ENCODE results near the gene RPS18. TPM values are rescaled to one million over a fixed set of nuclear protein-coding genes. Genes with fewer than 3 reads are reported as not detected.
A peak's percentile ranks its signal among the peaks of the same experiment; 100 is the strongest.

Gene RPS18
- polyA plus RNA-seq, 3 donors = 2,430 to 3,295 (median 2,894) TPM

GRCh38 chr6:33286946-33287914 is 15.4 kb downstream of the RPS18 start:
- peaks cover 31% of the 10 kb centered on the region for H3K4me1 Mint-ChIP-seq
- H3K9me3 Mint-ChIP-seq = no peaks in the 10 kb centered on the region
- TF ChIP-seq CTCF (IDR thresholded peaks at IDR 0.05) = no peak
- Histone ChIP-seq H3K9ac (ENCODE audit: insufficient read depth, low read length, poor library complexity, severe bottlenecking) (no peak overlapping the region), H3K4me1 (ENCODE audit: control insufficient read depth in 1 of 2, insufficient read depth in 2 of 2, low read length in 2 of 2) (peaks cover 19 to 23% of the 10 kb centered on the region in 2 donors), H3K36me3 (replicated peaks in 1 of 2; ENCODE audit: control insufficient read depth in 1 of 2, insufficient read depth in 2 of 2, low read length in 2 of 2) (peaks cover 29 to 66% of the 10 kb centered on the region in 2 donors), H2AFZ (ENCODE audit: insufficient read depth, low read depth, low read length, poor library complexity, severe bottlenecking) (no peak overlapping the region), H3K9me3 (replicated peaks in 1 of 2; ENCODE audit: control insufficient read depth in 1 of 2, insufficient read depth in 1 of 2, low read length in 2 of 2) (no peaks in the 10 kb centered on the region), H4K20me1 (ENCODE audit: insufficient read depth, low read length) (peaks cover 24% of the 10 kb centered on the region), H3K4me2 (replicated peaks; ENCODE audit: extremely low read depth, low read length, poor library complexity, severe bottlenecking) (no peak overlapping the region), H3K4me3 (replicated peaks in 1 of 3; ENCODE audit: low read depth in 2 of 3, low read length in 3 of 3) (no peak overlapping the region), H3K27me3 (ENCODE audit: control insufficient read depth in 2 of 2, insufficient read depth in 2 of 2, low read length in 2 of 2) (no peaks in the 10 kb centered on the region), H3K79me2 (ENCODE audit: insufficient read depth, low read length) (peaks cover 48% of the 10 kb centered on the region), H3K27ac (ENCODE audit: low read depth in 1 of 2, low read length in 2 of 2) (no peak overlapping the region)
- H3K27me3 Mint-ChIP-seq (ENCODE audit: low read depth in 3 of 3) = no peaks in the 10 kb centered on the region
- peaks cover 41 to 56% of the 10 kb centered on the region in 2 donors for H3K36me3 Mint-ChIP-seq
- H3K4me3 Mint-ChIP-seq = no peak overlapping the region
- intact Hi-C loops (cut with micrococcal nuclease) = no loop called here
- 98% methylated on average over 6 of the region's 22 CpGs for WGBS (ENCODE audit: insufficient coverage)
- no peak for DNase-seq
- H3K27ac Mint-ChIP-seq = peak overlapping the region in 2 of 7 donors; percentile 26 to 55

- Histone ChIP-seq H3K9me3 (replicated peaks in 1 of 2; ENCODE audit: control insufficient read depth in 1 of 2, insufficient read depth in 1 of 2, low read length in 2 of 2) (no peaks in the 10 kb centered on the region), H3K27ac (ENCODE audit: low read depth in 1 of 2, low read length in 2 of 2) (peak overlapping the region; percentile 25 to 75), H4K20me1 (ENCODE audit: insufficient read depth, low read length) (peaks cover 34% of the 10 kb centered on the region), H3K27me3 (ENCODE audit: control insufficient read depth in 2 of 2, insufficient read depth in 2 of 2, low read length in 2 of 2) (no peaks in the 10 kb centered on the region), H3K9ac (ENCODE audit: insufficient read depth, low read length, poor library complexity, severe bottlenecking) (peak overlapping the region; percentile 68), H3K4me2 (replicated peaks; ENCODE audit: extremely low read depth, low read length, poor library complexity, severe bottlenecking) (peak overlapping the region; percentile 90), H3K4me3 (replicated peaks in 1 of 3; ENCODE audit: low read depth in 2 of 3, low read length in 3 of 3) (peak overlapping the region; percentile 81 to 99 (median 82)), H3K36me3 (replicated peaks in 1 of 2; ENCODE audit: control insufficient read depth in 1 of 2, insufficient read depth in 2 of 2, low read length in 2 of 2) (peaks cover 39 to 70% of the 10 kb centered on the region in 2 donors), H3K4me1 (ENCODE audit: control insufficient read depth in 1 of 2, insufficient read depth in 2 of 2, low read length in 2 of 2) (peaks cover 19 to 23% of the 10 kb centered on the region in 2 donors), H2AFZ (ENCODE audit: insufficient read depth, low read depth, low read length, poor library complexity, severe bottlenecking) (peak overlapping the region; percentile 91), H3K79me2 (ENCODE audit: insufficient read depth, low read length) (peaks cover 48% of the 10 kb centered on the region)
- peak overlapping the region; percentile 99 to 100 for H3K4me3 Mint-ChIP-seq
- WGBS (ENCODE audit: insufficient coverage) = 8% methylated on average over 12 of the region's 21 CpGs
- no peak for TF ChIP-seq CTCF (IDR thresholded peaks at IDR 0.05)
- H3K36me3 Mint-ChIP-seq = peaks cover 50 to 56% of the 10 kb centered on the region in 2 donors
- H3K9me3 Mint-ChIP-seq = no peaks in the 10 kb centered on the region
- DNase-seq = no peak
- no peaks in the 10 kb centered on the region for H3K27me3 Mint-ChIP-seq (ENCODE audit: low read depth in 3 of 3)
- intact Hi-C loops (cut with micrococcal nuclease) = loop anchor here in 1 of 2 donors (2.0 kb wide), 1 partner anchor 16 kb away; the partner anchor contains the start of gene RPS18
- H3K27ac Mint-ChIP-seq = peak overlapping the region; percentile 89 to 96 (median 94)
- H3K4me1 Mint-ChIP-seq = peaks cover 31% of the 10 kb centered on the region
These were observed 16.5 kb downstream of the RPS18 start for GRCh38 chr6:33288141-33288920.
